Raji (cell line): ENCODE data around the gene PSMC6.

Experiments
- POLR2A ChIP-seq: IDR thresholded peaks from 2 replicates; pipeline ENCODE4 v1.6.1; 2011; ENCODE audit warnings: low read depth, low read length, control low read depth; ENCODE audit not compliant: insufficient read depth

The PSMC6 gene

DNA sequence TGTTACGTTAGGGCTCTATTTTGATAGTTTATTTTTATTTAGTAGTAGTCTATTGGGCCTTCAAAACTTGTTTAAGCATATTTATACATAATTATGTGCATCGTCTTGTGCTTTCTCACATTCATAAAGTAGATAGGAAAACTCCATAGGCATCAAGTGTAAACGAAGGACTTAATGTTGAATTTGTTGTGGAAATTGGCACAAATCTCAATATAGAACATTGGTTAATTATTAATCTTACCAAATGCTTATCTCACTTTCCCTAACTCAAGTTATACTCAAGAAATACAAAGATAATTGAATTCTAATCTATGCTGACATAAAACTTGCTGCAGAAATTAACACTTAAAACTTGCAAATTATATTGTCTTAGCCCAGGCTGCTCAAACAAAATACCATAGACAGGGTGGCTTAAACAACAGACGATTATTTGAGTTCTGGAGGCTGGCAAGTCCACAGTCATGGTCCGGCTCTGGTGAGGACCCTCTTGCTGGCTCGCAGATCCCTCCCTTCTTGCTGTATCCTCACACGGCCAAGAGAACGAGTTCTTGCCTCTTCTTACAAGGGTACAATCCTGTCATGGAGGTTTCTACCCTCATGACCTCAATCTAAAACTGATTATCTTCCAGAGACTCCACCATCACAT, 41.8 kb downstream of the PSMC6 start:
- TF ChIP-seq POLR2A, result no peak

DNA sequence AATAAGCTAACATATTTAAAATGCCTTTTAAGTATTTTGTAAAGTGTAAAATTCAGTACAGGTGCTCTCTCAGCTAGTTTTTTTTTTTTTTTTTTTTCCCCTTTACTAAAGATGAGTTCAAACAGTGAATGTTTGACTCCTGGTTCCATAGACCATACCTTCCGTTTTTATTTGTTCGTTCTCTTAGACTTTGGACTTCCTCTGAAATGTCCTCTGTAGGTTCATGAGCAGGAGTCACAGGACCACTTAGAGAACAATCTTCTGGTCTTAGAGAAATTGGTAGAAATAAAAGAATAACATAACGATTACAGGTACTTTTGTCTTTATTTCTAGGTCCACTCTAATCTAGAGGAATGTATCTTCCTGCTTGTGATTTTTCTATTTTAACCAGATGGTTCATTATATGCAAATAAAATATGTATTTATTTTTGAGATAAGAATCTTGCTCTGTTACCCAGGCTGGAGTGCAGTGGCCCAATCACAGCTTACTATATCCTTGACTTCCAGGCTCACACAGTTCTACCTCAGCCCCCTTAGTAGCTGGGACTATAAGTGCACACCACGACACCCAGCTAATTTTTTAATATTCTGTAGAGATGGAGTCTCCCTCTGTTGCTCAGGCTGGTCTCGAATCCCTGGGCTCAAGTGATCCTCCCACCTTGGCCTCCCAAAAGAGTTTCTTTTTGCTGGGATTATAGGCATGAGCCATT, 48.8 kb downstream of the PSMC6 start:
- no peak for TF ChIP-seq POLR2A

- no peak for TF ChIP-seq POLR2A
These were observed 52.1 kb downstream of the PSMC6 start for GRCh38 chr14:52759145-52759544.

DNA sequence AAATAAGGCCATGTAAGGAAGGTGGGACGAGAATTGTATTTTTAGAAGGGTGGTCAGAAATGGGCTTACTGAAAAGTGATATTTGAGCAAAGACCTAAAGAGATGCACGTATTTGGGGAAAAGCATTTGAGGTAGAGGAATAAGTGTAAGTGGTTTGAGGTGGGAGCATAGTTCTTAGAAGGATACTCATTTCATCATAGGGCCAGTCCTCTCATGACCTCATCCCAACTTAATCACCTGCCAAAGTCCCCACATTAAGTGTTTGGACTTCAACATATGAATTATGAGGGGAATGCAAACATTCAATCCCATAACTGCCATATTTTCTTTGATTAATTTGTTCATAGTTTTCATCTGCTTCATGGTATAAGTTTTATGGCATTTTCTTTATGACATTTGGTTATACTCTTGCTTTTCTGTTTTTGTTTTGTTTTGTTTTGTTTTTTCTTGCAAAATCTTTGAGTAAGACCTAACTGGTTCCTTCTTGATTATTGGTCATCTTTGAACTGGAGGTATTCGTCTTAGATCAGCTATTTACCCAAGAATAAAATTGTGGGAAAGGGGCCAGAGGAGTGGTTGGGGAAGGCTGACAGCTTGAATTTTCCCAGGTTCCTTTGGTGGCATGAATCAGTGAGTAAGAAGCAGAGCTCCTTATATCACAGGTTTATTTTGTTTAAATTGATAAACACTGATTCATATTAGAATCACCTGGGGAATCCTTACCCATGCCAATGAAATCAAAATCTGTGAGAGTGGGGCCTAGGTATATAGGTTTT, 60.2 kb downstream of the PSMC6 start:
- no peak for TF ChIP-seq POLR2A

DNA sequence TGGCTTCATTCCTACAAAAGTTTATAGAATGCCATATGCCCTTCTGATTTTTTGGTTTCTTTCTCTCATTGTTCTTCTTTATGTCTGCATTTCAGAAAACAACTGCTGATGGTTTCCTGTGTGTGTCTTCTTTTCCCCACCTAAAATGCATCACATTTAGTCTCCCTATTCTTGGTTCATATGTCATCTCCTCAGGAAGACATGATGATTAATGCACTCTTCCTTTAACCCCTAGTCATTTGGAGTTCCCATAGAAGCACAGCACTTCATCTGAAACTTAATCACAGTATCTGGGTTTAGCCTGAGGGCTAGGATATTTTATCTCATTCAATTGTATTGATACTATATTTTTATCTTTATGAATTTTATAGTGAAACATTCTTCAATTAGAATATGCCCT, 62.9 kb downstream of the PSMC6 start:
- TF ChIP-seq POLR2A, result no peak

GRCh38 chr14:52776816-52777215, 69.8 kb downstream of the PSMC6 start:
- TF ChIP-seq POLR2A, result no peak
